Endodermal cell (in vitro differentiated cells): ENCODE measurements around the gene CROCC2. TPM values are rescaled to one million over a fixed set of nuclear protein-coding genes. Genes with fewer than 3 reads are reported as not detected.

ENCODE experiments used
- DNase-seq: peaks from one replicate; pipeline ENCODE4 v3.0.0-alpha.2; 2017
- H3K27ac ChIP-seq: 2 replicates; pipeline ENCODE4 v1.5.1; 2013; ENCODE audit warnings: mild to moderate bottlenecking, low read depth, low read length, moderate library complexity
- H3K27me3 ChIP-seq: 2 replicates; pipeline ENCODE4 v1.6.1; 2013; ENCODE audit warnings: mild to moderate bottlenecking, low read length, moderate library complexity; ENCODE audit not compliant: insufficient read depth, control insufficient read depth, poor library complexity, severe bottlenecking
- H3K36me3 ChIP-seq: 2 replicates; pipeline ENCODE4 v1.7.0; 2013; ENCODE audit warnings: mild to moderate bottlenecking, low read length, moderate library complexity; ENCODE audit not compliant: control insufficient read depth, insufficient read depth
- H3K4me1 ChIP-seq: one replicate; pipeline ENCODE4 v1.7.0; 2013; ENCODE audit warnings: low read length; ENCODE audit not compliant: control insufficient read depth, insufficient read depth
- H3K4me3 ChIP-seq: 2 replicates; pipeline ENCODE4 v1.5.1; 2013; ENCODE audit warnings: mild to moderate bottlenecking, low read length, moderate library complexity
- H3K9ac ChIP-seq: 2 replicates; pipeline ENCODE4 v1.6.1; 2013; ENCODE audit warnings: mild to moderate bottlenecking, low read length, moderate library complexity; ENCODE audit not compliant: poor library complexity, severe bottlenecking; ENCODE audit errors: extremely low read depth
- H3K9me3 ChIP-seq: 2 replicates; pipeline ENCODE4 v1.6.1; 2013; ENCODE audit warnings: mild to moderate bottlenecking, low read length, moderate library complexity; ENCODE audit not compliant: control insufficient read depth
- H3K27ac Mint-ChIP-seq: 2 replicates; pipeline ENCODE4 v1.8.0; 2020; ENCODE audit warnings: mixed read lengths
- H3K27me3 Mint-ChIP-seq: 2 replicates; pipeline ENCODE4 v1.8.0; 2021; ENCODE audit warnings: mild to moderate bottlenecking, mixed read lengths; ENCODE audit not compliant: insufficient read depth
- H3K36me3 Mint-ChIP-seq: 2 replicates; pipeline ENCODE4 v1.8.0; 2020; ENCODE audit warnings: low read depth, mixed read lengths
- H3K4me1 Mint-ChIP-seq: 2 replicates; pipeline ENCODE4 v1.8.0; 2020; ENCODE audit warnings: mixed read lengths
- H3K4me3 Mint-ChIP-seq: 2 replicates; pipeline ENCODE4 v1.8.0; 2020; ENCODE audit warnings: mild to moderate bottlenecking, moderate library complexity, mixed read lengths
- H3K9me3 Mint-ChIP-seq: 2 replicates; pipeline ENCODE4 v1.8.0; 2020; ENCODE audit warnings: mild to moderate bottlenecking, mixed read lengths
- CTCF ChIP-seq: fragments of 200-600 bp; sonication (generic); conservative IDR thresholded peaks from 2 replicates; pipeline ENCODE4 v1.5.0; 2021; ENCODE audit warnings: antibody characterized with exemption, mild to moderate bottlenecking
- WGBS, 2 experiments: methylation state at CpG; one replicate each; pipeline versions ENCODE4 v1.1.5 to v1.1.7; 2013; ENCODE audit warnings: missing lambda C conversion rate in 2 of 2, mixed read lengths in 1 of 2; ENCODE audit not compliant: insufficient coverage in 1 of 2, insufficient read length in 1 of 2; 5-methylcytosine and 5-hydroxymethylcytosine counted together
- total RNA-seq, 2 donors: library from RNA; stranded (reverse); fragmentation: NEBNext Ultra II Directional in 1 of 2; extraction: Animal tissue kit (Norgen Biotek cat#: 25700) in 1 of 2; gene quantifications; 2 replicates in 1 of 2; 3 replicates in 1 of 2; pipeline ENCODE4 v1.2.1, GENCODE V29; 2021

Gene CROCC2
- total RNA-seq, 2 donors from 2014 or later, result not detected

DNA sequence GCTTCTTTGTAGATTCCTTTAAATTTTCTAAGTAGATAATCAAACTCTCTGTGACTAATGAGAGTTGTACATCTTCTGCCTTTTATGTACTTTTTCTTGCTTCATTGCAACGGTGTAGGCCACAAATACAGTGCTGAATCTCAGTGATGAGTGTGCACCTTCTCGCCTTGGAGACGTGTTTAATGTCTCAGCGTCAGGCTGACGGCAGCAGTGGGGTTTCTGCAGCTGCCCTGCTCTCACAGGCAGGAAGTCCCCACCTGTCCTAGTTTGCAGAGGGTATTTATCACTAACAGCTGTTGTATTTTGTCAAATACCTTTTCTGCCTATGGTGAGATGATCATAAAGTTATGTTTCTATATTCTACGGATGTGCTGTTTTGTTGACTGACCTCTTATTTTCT is 24.2 kb upstream of the CROCC2 start:
- Histone ChIP-seq H3K27me3 (no peaks in the 10 kb centered on the region), H3K27ac (no peak overlapping the region), H3K4me3 (no peak overlapping the region), H3K9me3 (no peaks in the 10 kb centered on the region), H3K9ac (no peak overlapping the region), H3K36me3 (no peaks in the 10 kb centered on the region), H3K4me1 (peaks cover 4% of the 10 kb centered on the region)
- 82 to 88% methylated on average over 5 to 6 of the region's 6 CpGs for WGBS, 2 experiments
- H3K4me1 Mint-ChIP-seq, result peaks cover 6% of the 10 kb centered on the region
- no peaks in the 10 kb centered on the region for H3K36me3 Mint-ChIP-seq
- TF ChIP-seq CTCF, result no peak
- no peak overlapping the region for H3K4me3 Mint-ChIP-seq
- H3K27ac Mint-ChIP-seq, result no peak overlapping the region
- H3K9me3 Mint-ChIP-seq, result no peaks in the 10 kb centered on the region
- H3K27me3 Mint-ChIP-seq, result no peaks in the 10 kb centered on the region
- no peak for DNase-seq

- Mint-ChIP-seq H3K27ac (no peak overlapping the region), H3K27me3 (no peaks in the 10 kb centered on the region), H3K4me1 (peaks cover 6% of the 10 kb centered on the region), H3K4me3 (no peak overlapping the region), H3K36me3 (no peaks in the 10 kb centered on the region), H3K9me3 (no peaks in the 10 kb centered on the region)
- no peak overlapping the region for H3K4me3 ChIP-seq
- H3K36me3 ChIP-seq, result no peaks in the 10 kb centered on the region
- TF ChIP-seq CTCF, result no peak
- peaks cover 4% of the 10 kb centered on the region for H3K4me1 ChIP-seq
- WGBS, 2 experiments, result 92 to 96% methylated on average over 2 of the region's 2 CpGs
- no peak overlapping the region for H3K27ac ChIP-seq
- H3K9ac ChIP-seq, result no peak overlapping the region
- no peak for DNase-seq
- H3K27me3 ChIP-seq, result no peaks in the 10 kb centered on the region
- H3K9me3 ChIP-seq, result no peaks in the 10 kb centered on the region
Measured at GRCh38 chr2:240884221-240884620, 21.9 kb upstream of the CROCC2 start.

DNA sequence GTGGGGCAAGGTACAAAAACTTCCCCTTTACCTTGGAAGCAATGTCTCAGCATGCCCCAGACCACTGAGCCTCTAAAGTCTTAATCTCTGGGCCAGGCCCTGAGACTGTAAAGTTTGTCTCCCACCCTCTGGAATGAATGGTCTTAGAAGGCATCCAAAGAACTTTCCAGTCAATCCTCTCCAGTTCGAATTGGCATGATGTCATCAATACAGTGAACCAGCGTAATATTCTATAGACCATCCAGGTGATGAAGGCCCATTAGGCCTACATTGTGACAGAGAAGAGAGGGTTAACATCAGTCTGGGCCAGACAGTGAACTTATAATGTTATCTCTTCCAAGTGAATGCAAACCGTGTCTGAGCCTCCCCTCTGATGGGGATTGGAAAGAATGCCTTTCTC is 21.4 kb upstream of the CROCC2 start:
- Histone ChIP-seq H3K27ac (no peak overlapping the region), H3K9me3 (no peaks in the 10 kb centered on the region), H3K36me3 (no peaks in the 10 kb centered on the region), H3K4me1 (peaks cover 4% of the 10 kb centered on the region), H3K9ac (no peak overlapping the region), H3K4me3 (no peak overlapping the region), H3K27me3 (no peaks in the 10 kb centered on the region)
- Mint-ChIP-seq H3K9me3 (no peaks in the 10 kb centered on the region), H3K4me3 (no peak overlapping the region), H3K27ac (no peak overlapping the region), H3K27me3 (no peaks in the 10 kb centered on the region), H3K36me3 (no peaks in the 10 kb centered on the region), H3K4me1 (peaks cover 6% of the 10 kb centered on the region)
- 75 to 86% methylated on average over 3 of the region's 3 CpGs for WGBS, 2 experiments
- no peak for DNase-seq
- no peak for TF ChIP-seq CTCF
